Epithelial cell of esophagus (primary cell): ENCODE data around the gene IDH3A.

Source experiments
- DNase-seq: peaks from one replicate; pipeline ENCODE4 v3.0.0; 2010; ENCODE audit warnings: low read depth
- H3K4me3 ChIP-seq: 2 replicates; pipeline ENCODE4 v1.5.1; 2011; ENCODE audit warnings: mild to moderate bottlenecking, low read length, control low read depth
- CTCF ChIP-seq: IDR thresholded peaks from 2 replicates; pipeline ENCODE4 v1.5.1; 2011; ENCODE audit warnings: low read depth, mild to moderate bottlenecking, low read length, control low read depth, inconsistent platforms; ENCODE audit not compliant: insufficient read depth; ENCODE audit errors: missing control alignments

The IDH3A gene

GRCh38 chr15:78203346-78204225 lies 54.4 kb downstream of the IDH3A start:
- H3K4me3 ChIP-seq, result no peak overlapping the region
- TF ChIP-seq CTCF, result no peak
- no peak for DNase-seq

GRCh38 chr15:78204351-78205309 lies 55.5 kb downstream of the IDH3A start:
- no peak overlapping the region for H3K4me3 ChIP-seq
- DNase-seq, result no peak
- no peak for TF ChIP-seq CTCF

GRCh38 chr15:78205337-78205736 lies 56.2 kb downstream of the IDH3A start:
- no peak for DNase-seq
- no peak for TF ChIP-seq CTCF
- H3K4me3 ChIP-seq, result no peak overlapping the region

GRCh38 chr15:78205856-78206255 lies 56.7 kb downstream of the IDH3A start:
- DNase-seq, result no peak
- H3K4me3 ChIP-seq, result no peak overlapping the region
- TF ChIP-seq CTCF, result no peak

- DNase-seq, result no peak
- H3K4me3 ChIP-seq, result no peak overlapping the region
- TF ChIP-seq CTCF, result no peak
Measured at GRCh38 chr15:78206326-78207109, 57.4 kb downstream of the IDH3A start.

GRCh38 chr15:78207110-78207458 lies 57.9 kb downstream of the IDH3A start:
- TF ChIP-seq CTCF, result no peak
- DNase-seq, result no peak
- H3K4me3 ChIP-seq, result no peak overlapping the region
